GF-D8 (cell line): ENCODE data around the gene DNASE1L3.
"Not testable (repeated sequence)": the region's sequence is repeated elsewhere in the genome, so short reads cannot be mapped to it uniquely, and the experiment has no call there.

Source experiments
- DNase-seq: peaks from one replicate; lab custom pipeline; 2025; lab: John Stamatoyannopoulos, UW

DNASE1L3 gene

DNA sequence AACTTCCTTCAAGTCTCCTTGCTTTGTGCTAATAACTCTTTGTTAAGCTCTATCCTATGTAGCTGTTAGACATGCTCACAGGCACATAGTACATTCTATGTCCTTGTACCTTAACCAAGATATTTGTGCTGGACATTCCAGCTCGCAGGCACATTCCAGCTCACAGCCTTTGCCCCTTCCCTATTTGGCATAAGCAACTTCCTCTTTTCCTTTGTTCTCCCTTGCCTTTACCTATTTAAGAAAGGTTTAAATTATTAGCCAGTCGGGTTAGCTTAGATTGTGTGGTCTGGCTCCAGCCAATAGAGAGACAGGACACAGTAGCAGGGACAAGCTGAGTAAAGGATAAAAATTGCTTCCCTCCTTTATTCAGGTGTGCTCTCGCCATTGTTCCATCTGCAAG, 9.3 kb downstream of the DNASE1L3 start:
- not testable (repeated sequence) for DNase-seq

DNA sequence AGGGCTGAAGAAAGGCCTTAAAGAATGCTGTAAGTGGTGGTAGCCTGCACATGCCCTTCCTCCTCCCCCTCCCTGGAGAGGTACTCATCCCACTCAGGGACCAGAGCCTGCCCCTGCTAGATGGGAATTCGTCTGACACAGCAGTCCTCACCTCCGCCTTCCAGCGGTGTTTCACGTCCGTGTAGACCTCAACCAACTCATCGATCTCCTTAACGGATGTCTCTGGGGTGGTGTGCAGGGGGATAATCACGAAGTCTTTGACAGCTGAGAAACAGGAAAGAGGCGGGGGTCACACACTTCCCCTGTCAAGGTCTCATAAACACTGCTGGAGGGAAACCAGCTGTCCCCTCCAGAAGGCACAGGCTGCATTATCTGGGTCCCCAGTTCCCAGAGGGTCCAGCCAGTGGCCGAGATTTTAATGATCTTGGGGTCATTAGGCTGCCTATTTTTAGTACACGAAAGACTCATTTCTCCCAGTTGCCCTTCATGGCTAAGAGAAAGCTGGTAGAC, 9.9 kb downstream of the DNASE1L3 start:
- no peak for DNase-seq

DNA sequence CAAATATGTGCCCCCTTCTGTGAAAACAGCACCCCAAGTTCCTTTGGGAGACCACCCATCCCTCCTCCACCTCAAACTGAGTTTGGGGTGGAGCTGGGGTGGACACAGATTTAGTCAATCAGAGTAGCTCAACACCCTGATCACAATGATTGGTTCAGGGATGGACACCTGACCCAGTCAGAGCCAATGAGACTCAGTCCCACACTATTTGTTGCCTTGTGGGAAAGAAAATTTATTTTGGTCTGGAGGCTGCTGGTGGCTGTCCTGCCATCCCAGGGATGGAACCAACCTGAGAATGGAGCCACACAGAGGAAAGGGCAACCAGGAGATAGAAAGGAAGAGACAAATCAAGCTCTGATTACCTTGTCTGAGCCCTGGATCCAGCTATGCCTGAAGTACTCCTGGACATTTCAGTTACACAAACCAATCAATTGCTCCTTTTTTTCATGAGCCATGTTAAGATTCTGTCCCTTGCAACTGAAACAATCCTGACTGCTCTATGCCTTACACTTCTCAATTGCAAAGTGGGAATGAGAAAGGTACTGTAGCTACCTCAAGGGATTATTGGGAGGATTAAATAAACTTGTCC, 10.6 kb downstream of the DNASE1L3 start:
- no peak for DNase-seq

GRCh38 chr3:58198804-58199203, 12.0 kb downstream of the DNASE1L3 start:
- DNase-seq = no peak

DNA sequence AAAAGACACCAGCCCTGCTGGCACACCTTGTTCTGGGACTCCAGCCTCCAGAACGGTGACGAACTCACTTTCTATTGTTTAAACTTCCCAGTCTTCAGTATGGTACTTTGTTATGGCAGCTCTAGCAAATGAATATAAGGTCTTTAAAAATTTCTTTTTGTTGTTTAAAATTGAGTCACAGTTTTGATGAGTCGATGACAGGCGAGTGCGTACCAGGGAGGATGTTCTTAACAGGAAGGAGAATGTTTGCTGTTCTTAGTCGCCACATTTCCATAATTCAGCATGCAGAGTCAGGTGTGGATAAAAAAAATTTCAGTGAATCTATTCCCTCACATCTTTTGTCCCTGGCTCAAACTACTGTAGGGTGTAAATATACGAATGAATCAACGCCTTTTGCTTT, 12.4 kb downstream of the DNASE1L3 start:
- DNase-seq = no peak

DNA sequence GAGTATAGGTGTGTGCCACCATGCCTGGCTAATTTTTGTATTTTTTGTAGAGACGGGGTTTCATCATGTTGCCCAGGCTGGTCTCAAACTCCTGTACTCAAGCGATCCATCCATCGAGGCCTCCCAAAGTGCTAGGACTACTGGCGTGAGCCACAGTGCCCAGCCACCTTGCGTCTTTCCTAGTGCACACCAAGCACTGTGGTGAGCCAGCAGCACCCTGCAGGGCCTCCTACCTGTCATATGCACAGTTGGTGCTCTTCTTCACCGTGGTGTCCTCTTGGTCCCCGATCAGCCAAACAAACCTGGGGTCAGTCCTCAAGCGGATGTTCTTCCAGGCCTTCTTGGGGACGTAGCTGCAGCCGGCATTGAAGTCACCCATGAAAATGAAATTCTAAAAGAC, 13.2 kb downstream of the DNASE1L3 start:
- DNase-seq = no peak

- DNase-seq = no peak
Measured at GRCh38 chr3:58193682-58194407, 16.9 kb downstream of the DNASE1L3 start.

DNA sequence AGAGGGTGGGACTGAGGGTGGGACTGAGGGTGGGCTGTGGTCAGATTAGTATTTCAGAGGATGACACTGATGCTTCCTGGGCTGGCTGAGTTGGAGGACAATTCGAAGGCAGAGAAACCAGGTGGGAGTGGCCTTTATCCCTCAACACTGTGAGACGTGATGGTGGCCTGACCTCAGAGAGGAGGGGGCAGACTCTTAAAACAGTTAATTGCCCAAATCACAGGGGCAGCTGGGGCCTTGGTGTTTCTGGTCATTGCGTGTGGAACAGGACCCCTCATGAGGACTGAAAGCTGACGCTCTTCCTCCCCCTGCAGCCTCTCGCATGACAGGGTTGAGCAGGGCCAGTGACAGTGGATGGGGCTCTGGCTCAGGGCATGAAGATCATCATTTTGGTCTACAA, 18.7 kb downstream of the DNASE1L3 start:
- no peak for DNase-seq

DNA sequence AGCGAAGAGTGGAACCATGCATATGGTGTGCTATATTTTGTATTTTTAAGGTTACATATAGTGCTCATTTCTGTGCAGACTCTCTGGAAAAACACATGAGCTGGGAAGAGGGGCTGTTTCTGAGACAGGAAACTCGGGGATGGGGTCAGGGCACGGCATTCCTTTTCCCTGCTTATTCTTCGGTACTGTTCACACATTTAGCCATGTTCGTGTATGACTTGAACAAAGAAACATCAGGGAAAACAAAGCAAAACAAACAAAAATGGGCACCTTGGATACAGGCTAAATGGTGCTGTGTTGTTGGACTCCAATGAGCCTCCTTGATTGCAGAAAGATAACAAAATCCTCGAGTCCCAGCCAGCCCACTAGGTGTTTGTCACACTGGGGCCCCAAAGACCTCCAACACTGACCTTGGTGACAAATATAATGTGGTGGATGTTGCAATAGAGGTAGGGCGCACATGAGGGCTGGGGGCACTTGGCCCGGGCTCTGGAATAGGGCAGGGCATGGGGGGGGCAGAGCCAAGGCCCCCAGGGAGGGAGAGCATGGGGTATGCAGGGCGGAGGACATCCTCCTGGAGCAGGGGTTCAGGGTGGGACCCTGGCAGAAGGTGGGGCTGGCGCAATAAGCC, 19.3 kb downstream of the DNASE1L3 start:
- DNase-seq = no peak

DNA sequence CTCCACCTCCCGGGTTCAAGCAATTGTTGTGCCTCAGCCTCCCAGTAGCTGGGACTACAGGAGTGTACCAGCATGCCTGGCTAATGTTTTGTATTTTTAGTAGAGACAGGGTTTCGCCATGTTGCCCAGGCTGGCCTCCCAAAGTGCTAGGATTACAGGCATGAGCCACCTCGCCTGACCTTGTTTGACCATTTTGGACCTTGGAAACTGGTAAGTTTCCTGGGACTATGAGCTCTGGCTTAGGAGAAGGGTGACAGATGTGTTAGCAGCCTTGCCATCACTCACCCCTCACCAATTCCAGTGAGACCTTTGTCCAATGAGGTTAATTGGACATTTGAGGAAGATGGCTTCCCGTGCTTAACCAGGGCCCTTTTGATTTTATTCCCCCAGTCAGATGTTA, 19.9 kb downstream of the DNASE1L3 start:
- DNase-seq = no peak

GRCh38 chr3:58190291-58190690, 20.5 kb downstream of the DNASE1L3 start:
- DNase-seq = no peak

GRCh38 chr3:58189691-58190090, 21.1 kb downstream of the DNASE1L3 start:
- no peak for DNase-seq

GRCh38 chr3:58188921-58189451, 21.8 kb downstream of the DNASE1L3 start:
- DNase-seq = no peak

DNA sequence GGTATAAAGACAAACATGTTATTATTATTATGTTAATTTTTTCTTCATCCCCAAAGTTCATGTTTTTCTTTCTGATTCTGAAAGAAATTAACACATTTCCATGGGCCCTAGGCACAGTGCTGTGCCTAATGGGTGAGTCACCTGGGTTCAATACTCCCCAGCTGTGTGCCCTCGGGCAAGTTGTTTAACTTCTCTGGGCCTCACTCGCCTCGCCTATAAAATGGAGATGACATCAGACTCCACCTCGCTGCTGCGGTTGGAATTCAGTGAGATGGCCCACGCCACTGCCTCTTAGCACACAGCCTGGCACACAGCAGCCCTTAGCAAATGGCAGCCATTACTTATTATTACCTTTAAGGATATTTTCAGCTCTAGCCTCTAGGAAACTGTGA, 22.6 kb downstream of the DNASE1L3 start:
- DNase-seq = no peak

DNA sequence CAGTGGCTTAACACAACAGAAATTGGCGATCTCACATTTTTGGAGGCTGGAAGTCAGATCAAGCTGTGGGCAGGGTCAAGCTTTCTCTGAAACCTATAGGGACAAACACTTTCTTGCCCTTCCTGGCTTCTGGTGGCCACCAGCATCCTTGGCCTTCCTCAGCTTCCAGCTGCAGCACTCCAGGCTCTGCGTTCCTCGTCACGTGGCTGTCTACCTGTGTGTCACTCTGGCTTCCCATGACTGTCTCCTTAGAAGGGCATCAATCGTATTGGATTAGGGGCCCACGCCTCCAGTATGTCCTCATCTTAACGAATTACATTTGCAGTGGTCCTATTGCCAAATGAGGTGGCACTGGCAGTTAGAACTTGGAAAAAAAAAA, 25.8 kb downstream of the DNASE1L3 start:
- no peak for DNase-seq

DNA sequence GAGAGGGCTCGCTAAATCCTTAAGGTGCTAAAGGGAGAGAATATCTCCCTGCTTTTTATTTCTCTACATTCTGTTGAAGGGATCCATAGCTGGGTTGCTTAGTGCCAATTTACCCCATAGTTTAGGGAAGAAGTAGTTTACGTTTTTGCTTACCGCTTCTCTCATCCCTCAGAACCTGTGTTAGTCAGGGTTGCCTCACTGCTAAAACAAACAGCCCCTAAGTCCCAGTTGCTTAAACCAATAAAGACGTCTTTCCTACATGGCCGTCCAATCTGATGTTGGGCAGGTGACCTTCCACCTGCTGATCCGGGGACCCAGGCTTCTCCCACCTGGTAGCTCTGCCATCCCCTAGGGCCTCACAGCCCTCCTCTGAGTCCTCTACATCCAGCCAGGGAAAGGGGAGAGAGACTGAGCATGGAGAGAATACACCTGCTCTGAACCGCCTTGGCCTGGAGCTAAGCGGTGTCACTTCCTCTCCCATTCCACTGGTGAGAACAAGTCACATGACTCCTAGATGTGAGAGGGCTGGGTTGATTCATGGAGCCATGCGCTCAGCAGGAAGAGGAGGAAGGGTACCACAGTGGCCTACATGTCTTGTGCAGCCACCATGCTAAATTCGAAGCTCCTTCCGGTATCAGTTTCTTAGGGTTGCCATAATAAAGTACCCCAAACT, 26.3 kb downstream of the DNASE1L3 start:
- no peak for DNase-seq

GRCh38 chr3:58183891-58184290, 26.9 kb downstream of the DNASE1L3 start:
- no peak for DNase-seq

GRCh38 chr3:58183221-58183620, 27.6 kb downstream of the DNASE1L3 start:
- no peak for DNase-seq

GRCh38 chr3:58180940-58181587, 29.7 kb downstream of the DNASE1L3 start:
- DNase-seq = no peak

DNA sequence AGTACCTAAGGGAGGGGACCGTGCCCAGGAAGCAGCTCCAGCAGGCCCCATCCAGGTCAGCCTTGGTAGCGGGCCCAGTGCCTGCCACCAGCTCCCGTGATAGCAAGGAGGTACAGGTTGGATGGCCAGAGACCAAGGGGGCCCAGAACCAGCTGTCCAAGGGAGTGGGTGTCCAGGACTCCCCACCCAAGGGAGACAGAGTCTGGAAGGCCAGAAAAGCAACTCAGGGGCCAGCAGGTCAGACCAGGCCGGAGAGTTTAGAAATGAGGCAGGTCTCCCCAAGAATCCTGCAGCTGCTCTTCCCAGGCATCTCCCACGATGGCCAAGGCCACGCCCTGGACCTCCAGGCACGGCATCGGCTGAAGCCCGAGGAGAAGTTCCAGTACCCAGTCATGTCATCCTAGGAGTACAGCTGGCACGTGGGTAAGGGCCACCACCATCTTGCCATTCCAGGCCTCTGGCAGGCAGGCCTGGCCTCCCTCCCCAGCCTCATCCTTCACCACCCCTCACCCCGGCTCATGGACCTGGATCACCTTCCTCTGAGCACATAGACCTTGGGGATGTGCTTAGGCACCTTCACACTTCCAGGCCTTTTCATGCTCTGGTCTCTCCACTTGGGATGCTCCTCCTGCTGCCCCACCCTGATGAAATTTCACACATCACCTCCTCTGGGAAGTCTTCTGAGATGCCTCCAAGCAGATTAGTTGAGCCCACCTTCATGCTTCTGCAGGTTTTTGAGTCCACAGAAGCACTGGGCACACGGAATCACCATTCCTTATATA, 30.5 kb downstream of the DNASE1L3 start:
- no peak for DNase-seq
